ENCODE results near the gene APH1A.
"Not testable (repeated sequence)": the region's sequence is repeated elsewhere in the genome, so short reads cannot be mapped to it uniquely, and the experiment has no call there.

APH1A gene

GRCh38 chr1:150234566-150235293, 34.1 kb downstream of the APH1A start:
- in situ Hi-C loops (cut with MboI; ENCODE audit: low sequenced_read_pairs, unreplicated experiment) = no loop called here
- no peak for TF ChIP-seq CTCF (IDR thresholded peaks at IDR 0.05; ENCODE audit: borderline replicate concordance, control extremely low read depth, extremely low read depth, insufficient read depth, missing control alignments)
- DNase-seq (ENCODE audit: low spot score) = peak; percentile 92

GRCh38 chr1:150234309-150234565, 34.6 kb downstream of the APH1A start:
- no peak for TF ChIP-seq CTCF (IDR thresholded peaks at IDR 0.05; ENCODE audit: borderline replicate concordance, control extremely low read depth, extremely low read depth, insufficient read depth, missing control alignments)
- DNase-seq (ENCODE audit: low spot score) = no peak
- in situ Hi-C loops (cut with MboI; ENCODE audit: low sequenced_read_pairs, unreplicated experiment) = no loop called here

- no peak for DNase-seq (ENCODE audit: low spot score)
- TF ChIP-seq CTCF (IDR thresholded peaks at IDR 0.05; ENCODE audit: borderline replicate concordance, control extremely low read depth, extremely low read depth, insufficient read depth, missing control alignments) = no peak
- in situ Hi-C loops (cut with MboI; ENCODE audit: low sequenced_read_pairs, unreplicated experiment) = no loop called here
These were observed 35.2 kb downstream of the APH1A start for GRCh38 chr1:150233359-150234308.

- DNase-seq (ENCODE audit: low spot score); in situ Hi-C loops (cut with MboI; ENCODE audit: low sequenced_read_pairs, unreplicated experiment): not testable (repeated sequence)
These were observed 35.9 kb downstream of the APH1A start for GRCh38 chr1:150232921-150233320.

GRCh38 chr1:150228246-150228645, 40.6 kb downstream of the APH1A start:
- in situ Hi-C loops (cut with MboI; ENCODE audit: low sequenced_read_pairs, unreplicated experiment); DNase-seq (ENCODE audit: low spot score): not testable (repeated sequence)

- TF ChIP-seq CTCF (IDR thresholded peaks at IDR 0.05; ENCODE audit: borderline replicate concordance, control extremely low read depth, extremely low read depth, insufficient read depth, missing control alignments) = no peak
- in situ Hi-C loops (cut with MboI; ENCODE audit: low sequenced_read_pairs, unreplicated experiment) = no loop called here
- no peak for DNase-seq (ENCODE audit: low spot score)
These were observed 41.6 kb downstream of the APH1A start for GRCh38 chr1:150227228-150227627.

- DNase-seq (ENCODE audit: low spot score) = no peak
- in situ Hi-C loops (cut with MboI; ENCODE audit: low sequenced_read_pairs, unreplicated experiment) = no loop called here
- no peak for TF ChIP-seq CTCF (IDR thresholded peaks at IDR 0.05; ENCODE audit: borderline replicate concordance, control extremely low read depth, extremely low read depth, insufficient read depth, missing control alignments)
These were observed 42.3 kb downstream of the APH1A start for GRCh38 chr1:150226486-150226885.
